GM21717 (cell line): ENCODE measurements around the gene HECTD1.
"Not testable (repeated sequence)": the region's sequence is repeated elsewhere in the genome, so short reads cannot be mapped to it uniquely, and the experiment has no call there.

Experiments
- ATAC-seq: cut with Tn5 transposase; IDR thresholded peaks from one replicate; pipeline ENCODE4 v1.9.1; 2021; ENCODE audit warnings: mild to moderate bottlenecking, moderate library complexity; ENCODE audit not compliant: unreplicated experiment

Gene HECTD1

GRCh38 chr14:31096255-31096654, 111.3 kb downstream of the HECTD1 start:
- no peak for ATAC-seq

- ATAC-seq = not testable (repeated sequence)
These were observed 111.8 kb downstream of the HECTD1 start for GRCh38 chr14:31095817-31096216.

GRCh38 chr14:31093884-31094839, 113.4 kb downstream of the HECTD1 start:
- ATAC-seq = not testable (repeated sequence)

DNA sequence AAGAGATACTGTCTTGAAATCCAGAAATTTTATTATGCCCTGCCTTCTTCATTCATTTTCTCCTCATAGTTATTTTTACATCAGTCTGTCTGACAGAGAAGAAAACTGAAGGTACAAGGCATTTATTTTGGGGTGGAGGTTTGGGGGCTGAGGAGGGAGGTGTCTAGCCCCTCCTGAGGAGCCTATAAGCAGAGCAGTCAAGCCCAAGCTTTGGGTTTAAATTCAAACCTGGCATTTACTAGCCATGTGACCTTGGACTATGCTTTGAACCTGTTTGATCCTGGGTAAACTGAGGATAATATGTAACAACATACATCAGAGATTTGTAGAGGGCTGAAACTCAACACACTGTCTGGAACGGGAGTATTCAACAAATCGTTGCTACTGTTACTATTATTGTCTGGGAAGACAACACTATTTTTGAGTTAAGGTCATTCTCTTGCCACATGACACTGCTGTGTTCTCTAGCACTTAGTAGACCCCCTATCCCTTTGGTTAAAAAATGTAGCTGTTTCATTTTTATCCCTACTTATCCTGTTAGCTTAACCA, 115.4 kb downstream of the HECTD1 start:
- ATAC-seq = no peak

DNA sequence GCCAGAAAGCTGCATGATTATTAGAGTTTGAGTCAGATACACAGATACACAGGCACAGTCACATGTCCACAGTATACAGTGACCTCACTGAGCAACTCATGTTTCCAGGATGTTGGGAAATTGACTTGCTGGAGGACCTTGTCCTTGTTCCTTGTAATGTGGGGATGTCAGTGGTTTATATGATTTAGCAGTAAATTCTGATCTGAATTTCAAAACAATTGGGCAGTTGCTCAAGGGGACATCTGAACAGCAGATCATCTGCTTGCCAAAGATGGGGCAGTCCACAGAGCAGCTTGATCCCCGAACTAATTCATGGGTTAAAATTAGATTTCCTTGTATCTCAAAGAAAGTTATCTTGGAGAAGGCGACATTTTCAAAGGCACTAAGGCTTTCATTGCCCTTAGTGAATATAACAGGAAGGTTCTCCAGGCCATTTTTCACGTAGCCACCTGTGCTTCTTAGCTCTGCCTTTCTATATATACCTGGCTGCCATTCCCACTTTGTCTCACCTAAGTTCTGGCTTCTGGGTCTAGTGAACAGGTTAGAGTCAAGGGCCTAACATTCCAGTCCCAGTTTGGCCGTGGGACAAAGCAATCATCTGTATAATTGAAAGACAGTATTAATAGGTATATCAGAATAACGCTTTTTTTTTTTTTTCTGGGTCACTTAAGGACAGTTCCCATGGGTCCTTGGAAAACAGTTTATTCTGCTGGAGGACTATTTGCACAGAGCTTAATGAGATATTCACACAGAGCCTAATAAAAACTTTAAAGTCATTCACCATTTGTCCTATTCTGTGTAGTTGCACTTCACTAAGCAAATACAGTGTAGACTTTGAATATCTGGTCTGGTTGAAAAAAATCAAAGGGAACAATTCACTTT, 116.5 kb downstream of the HECTD1 start:
- ATAC-seq = no peak

- ATAC-seq = not testable (repeated sequence)
These were observed 121.1 kb downstream of the HECTD1 start for GRCh38 chr14:31086466-31086865.

DNA sequence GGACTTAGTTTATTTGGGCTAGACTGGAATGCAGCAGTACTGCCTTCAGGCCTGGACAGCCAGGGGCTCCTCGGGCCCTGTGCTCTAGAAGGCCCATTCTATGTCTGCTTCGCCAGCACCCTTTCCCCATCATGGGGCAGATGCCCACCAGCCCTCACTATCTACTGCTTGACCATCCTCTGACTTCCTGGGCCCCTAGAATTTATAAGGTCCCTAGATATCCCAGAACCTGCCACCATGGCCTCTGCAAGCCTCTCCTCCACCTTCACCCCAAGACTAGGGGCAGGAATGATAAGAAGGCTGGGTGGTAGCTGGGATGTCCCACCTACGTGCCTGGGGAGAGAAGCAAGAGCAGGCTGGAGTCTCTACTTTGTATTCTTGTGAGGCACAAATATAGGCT, 122.6 kb downstream of the HECTD1 start:
- ATAC-seq = no peak

- no peak for ATAC-seq
These were observed 123.2 kb downstream of the HECTD1 start for GRCh38 chr14:31084385-31084784.

DNA sequence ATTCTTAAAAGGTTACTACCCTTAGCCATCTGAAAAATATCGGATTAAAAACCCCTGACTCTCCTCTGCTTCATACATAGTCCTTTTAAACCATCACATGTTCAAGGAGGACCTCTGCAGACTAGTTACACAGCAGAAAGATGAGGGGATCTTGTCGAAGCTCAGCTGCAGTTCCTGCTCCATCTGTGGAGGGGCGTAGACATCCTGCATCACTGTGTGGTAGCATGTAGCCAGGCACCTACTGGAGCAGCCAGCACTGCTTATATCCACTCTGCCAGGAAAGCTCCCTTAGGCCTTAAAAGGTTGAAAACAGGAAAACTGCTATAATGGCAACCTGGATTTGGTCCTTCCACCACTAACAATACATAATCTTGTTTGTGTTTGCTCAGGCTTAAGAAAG, 123.8 kb downstream of the HECTD1 start:
- ATAC-seq = no peak

DNA sequence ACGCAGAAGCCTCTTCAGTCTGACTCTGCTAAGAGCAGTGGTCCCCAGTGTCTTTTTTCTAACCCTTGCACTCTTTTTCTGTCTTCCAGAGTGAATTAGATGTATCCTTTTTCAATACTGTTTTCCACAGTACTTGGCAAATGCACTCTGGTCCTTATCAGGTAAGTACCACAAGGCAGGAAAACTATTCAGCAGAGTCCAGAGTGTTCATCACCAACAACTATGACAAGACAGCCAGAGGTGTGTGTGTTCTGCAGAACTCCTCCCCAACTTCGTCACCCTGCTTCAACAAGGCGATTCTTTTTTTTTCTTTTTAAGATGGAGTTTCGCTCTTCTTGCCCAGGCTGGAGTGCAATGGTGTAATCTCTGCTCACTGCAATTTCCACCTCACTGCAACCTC, 127.1 kb downstream of the HECTD1 start:
- no peak for ATAC-seq

DNA sequence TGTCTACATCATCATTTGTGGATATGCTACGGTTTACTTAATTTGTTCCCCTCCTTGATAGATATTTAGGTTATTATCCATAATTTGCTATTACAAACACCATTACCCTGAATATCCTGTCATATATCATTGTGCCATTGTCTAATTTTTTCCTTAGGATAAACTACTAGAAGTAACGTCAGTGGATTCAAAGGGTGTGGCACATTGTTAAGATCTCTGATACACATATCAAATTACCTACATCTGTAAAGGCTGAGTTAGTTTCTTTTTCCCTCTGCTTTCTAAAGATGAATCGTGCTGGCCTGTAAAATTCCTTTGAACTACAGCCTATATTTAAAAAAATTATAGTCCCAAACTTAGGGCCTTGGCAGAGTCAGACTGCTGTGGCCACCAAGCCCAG, 127.5 kb downstream of the HECTD1 start:
- ATAC-seq = no peak

GRCh38 chr14:31078766-31079165, 128.8 kb downstream of the HECTD1 start:
- ATAC-seq = no peak

GRCh38 chr14:31075144-31075543, 132.4 kb downstream of the HECTD1 start:
- no peak for ATAC-seq

GRCh38 chr14:31071151-31071550, 136.4 kb downstream of the HECTD1 start:
- ATAC-seq = no peak

GRCh38 chr14:31070431-31070830, 137.2 kb downstream of the HECTD1 start:
- no peak for ATAC-seq

- no peak for ATAC-seq
These were observed 138.2 kb downstream of the HECTD1 start for GRCh38 chr14:31069343-31069742.

DNA sequence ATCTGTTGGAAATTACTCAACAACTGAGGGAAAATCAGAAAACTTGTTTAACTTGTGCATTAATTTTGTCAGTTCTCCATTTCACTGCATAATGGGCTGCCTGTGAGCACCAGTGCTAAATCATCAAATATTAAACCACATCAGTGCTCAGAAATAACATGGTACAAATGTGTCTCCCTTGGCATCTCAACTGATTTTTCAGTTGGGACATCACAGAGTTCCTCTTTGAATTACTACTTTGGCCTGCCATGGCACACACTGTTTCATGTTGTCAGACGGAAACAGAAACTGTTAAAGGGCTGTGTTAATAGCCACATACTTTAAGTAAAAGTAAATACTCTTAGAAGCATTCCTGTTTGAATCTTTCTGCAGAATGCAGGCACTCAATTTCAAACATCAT, 139.4 kb downstream of the HECTD1 start:
- peak; percentile 68 for ATAC-seq

GRCh38 chr14:31062908-31063307, 144.7 kb downstream of the HECTD1 start:
- ATAC-seq = not testable (repeated sequence)

- no peak for ATAC-seq
These were observed 147.2 kb downstream of the HECTD1 start for GRCh38 chr14:31060253-31060875.

DNA sequence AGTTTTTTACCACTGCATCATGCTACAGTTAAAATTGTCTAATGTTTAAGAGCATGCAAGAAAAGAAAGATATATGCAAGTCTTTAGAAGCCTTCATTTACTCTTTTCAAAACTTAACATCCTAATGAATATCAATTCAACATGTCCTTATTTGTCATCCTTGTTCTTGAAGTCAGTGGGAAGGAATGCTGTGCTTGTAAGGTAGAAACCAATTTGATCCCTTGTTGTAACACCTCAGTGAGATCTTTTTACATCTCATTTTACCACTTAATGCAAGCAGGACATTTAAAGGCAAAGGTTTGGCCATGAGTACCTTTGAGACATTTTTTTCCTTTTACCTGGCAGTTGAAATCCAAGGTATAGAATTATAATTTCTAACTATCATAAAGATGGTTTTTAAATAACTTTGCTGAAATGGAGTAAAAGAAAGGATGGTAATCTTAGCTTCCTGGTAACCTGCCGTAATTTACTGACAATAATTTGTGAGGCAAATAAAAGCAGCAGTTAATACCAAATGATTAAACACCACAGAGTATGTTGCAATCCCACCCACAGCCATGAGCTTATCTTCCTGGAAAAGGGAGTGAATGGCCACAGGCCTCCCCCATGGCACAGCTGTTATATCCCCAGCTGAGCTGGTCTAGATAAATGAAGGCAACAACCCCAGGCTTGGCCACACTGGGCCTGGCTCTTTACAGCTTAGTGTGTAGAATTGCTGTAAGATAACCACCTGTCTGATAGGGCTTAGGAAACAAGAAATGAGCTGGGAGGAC, 148.3 kb downstream of the HECTD1 start:
- no peak for ATAC-seq
